MCF 10A (cell line): ENCODE data around the gene ZNF462. TPM values are rescaled to one million over a fixed set of nuclear protein-coding genes. Genes with fewer than 3 reads are reported as not detected.

Source experiments
- BruUV-seq: library from RNA; stranded (reverse); fragments of 400-500 nt; replicated peaks from 2 replicates; lab custom pipeline; 2021; lab: Mats Ljungman, UMichigan
- CTCF ChIA-PET: fragments of 300-600 bp; sonication (Branson Sonifier 250); formaldehyde crosslinking; extraction: SDS; loops from one replicate; lab custom pipeline; 2021; ENCODE audit warnings: antibody characterized with exemption, inconsistent platforms; lab: Yijun Ruan, JAX
- POLR2A ChIA-PET: fragments of 300-600, 350-650 bp; sonication (Branson Sonifier 250); formaldehyde crosslinking; extraction: SDS; loops from one replicate; lab custom pipeline; 2020; ENCODE audit warnings: antibody characterized with exemption, inconsistent platforms; lab: Yijun Ruan, JAX
- DNase-seq: peaks from one replicate; pipeline ENCODE4 v3.0.0-alpha.2; 2018; ENCODE audit not compliant: unreplicated experiment
- H3K27ac Mint-ChIP-seq: one replicate; pipeline ENCODE4 v1.8.0; 2022; ENCODE audit warnings: mild to moderate bottlenecking, low read depth, mixed read lengths; ENCODE audit not compliant: unreplicated experiment
- H3K27me3 Mint-ChIP-seq: one replicate; pipeline ENCODE4 v1.8.0; 2022; ENCODE audit warnings: mixed read lengths; ENCODE audit not compliant: insufficient read depth, unreplicated experiment
- H3K36me3 Mint-ChIP-seq: one replicate; pipeline ENCODE4 v1.8.0; 2022; ENCODE audit warnings: mild to moderate bottlenecking, moderate library complexity, mixed read lengths; ENCODE audit not compliant: insufficient read depth, unreplicated experiment
- H3K4me1 Mint-ChIP-seq: one replicate; pipeline ENCODE4 v1.8.0; 2022; ENCODE audit warnings: mixed read lengths; ENCODE audit not compliant: insufficient read depth, unreplicated experiment
- H3K4me3 Mint-ChIP-seq: one replicate; pipeline ENCODE4 v1.8.0; 2022; ENCODE audit warnings: mild to moderate bottlenecking, moderate library complexity, mixed read lengths; ENCODE audit not compliant: unreplicated experiment
- H3K9me3 Mint-ChIP-seq: one replicate; pipeline ENCODE4 v1.8.0; 2022; ENCODE audit warnings: mixed read lengths; ENCODE audit not compliant: unreplicated experiment
- CTCF ChIP-seq: fragments of 200-600 bp; IDR thresholded peaks from one replicate; pipeline ENCODE4 v1.8.0; 2022; ENCODE audit warnings: antibody characterized with exemption, mild to moderate bottlenecking; ENCODE audit not compliant: unreplicated experiment
- intact Hi-C: fragments of 100-400 bp; cut with micrococcal nuclease; formaldehyde crosslinking; loops from 2 replicates; pipeline ENCODE4 v1.14.1; 2022
- total RNA-seq: library from RNA; stranded (reverse); gene quantifications from 2 replicates; pipeline ENCODE4 v1.2.3, GENCODE V29; 2022

ZNF462 gene
- total RNA-seq, 1 experiment from 2014 or later, result 47.2 TPM

- no peaks in the 10 kb centered on the region for H3K4me1 Mint-ChIP-seq
- no peak for TF ChIP-seq CTCF
- no peak overlapping the region for H3K4me3 Mint-ChIP-seq
- no peaks in the 10 kb centered on the region for H3K27me3 Mint-ChIP-seq
- BruUV-seq, result no TSS peak
- ChIA-PET POLR2A (no interaction called here), CTCF (interaction anchor here (0.6 to 1.5 kb wide), 3 partner anchors 9 to 401 kb away, joined by 3 to 4 read pairs (median 4); no protein-coding TSS in a partner anchor)
- H3K36me3 Mint-ChIP-seq, result peaks cover 91% of the 10 kb centered on the region
- peak overlapping the region; percentile 57 for H3K27ac Mint-ChIP-seq
- H3K9me3 Mint-ChIP-seq, result no peaks in the 10 kb centered on the region
- intact Hi-C loops, result no loop called here
- DNase-seq, result no peak
Observed at GRCh38 chr9:106934442-106935238, 71.7 kb downstream of the ZNF462 start.

- BruUV-seq, result no TSS peak
- Mint-ChIP-seq H3K4me3 (no peak overlapping the region), H3K9me3 (no peaks in the 10 kb centered on the region), H3K36me3 (peaks cover 92% of the 10 kb centered on the region), H3K27me3 (no peaks in the 10 kb centered on the region), H3K27ac (no peak overlapping the region), H3K4me1 (no peaks in the 10 kb centered on the region)
- DNase-seq, result no peak
- intact Hi-C loops, result no loop called here
- POLR2A ChIA-PET, result interaction anchor here (1.2 kb wide), 1 partner anchor 72 kb away, joined by 3 read pairs; no protein-coding TSS in a partner anchor
- no peak for TF ChIP-seq CTCF
- CTCF ChIA-PET, result no interaction called here
Observed at GRCh38 chr9:106936680-106937079, 73.7 kb downstream of the ZNF462 start.

- intact Hi-C loops, result no loop called here
- ChIA-PET POLR2A (interaction anchor here (0.7 kb wide), 1 partner anchor 35 kb away, joined by 3 read pairs; no protein-coding TSS in a partner anchor), CTCF (interaction anchor here (0.6 kb wide), 2 partner anchors 25 to 52 kb away, joined by 3 to 4 read pairs; no protein-coding TSS in a partner anchor)
- TF ChIP-seq CTCF, result no peak
- DNase-seq, result no peak
- Mint-ChIP-seq H3K4me3 (no peak overlapping the region), H3K9me3 (no peaks in the 10 kb centered on the region), H3K4me1 (peaks cover 10% of the 10 kb centered on the region), H3K27me3 (no peaks in the 10 kb centered on the region), H3K36me3 (peaks cover 60% of the 10 kb centered on the region), H3K27ac (no peak overlapping the region)
- no TSS peak for BruUV-seq
Observed at GRCh38 chr9:106941916-106942315, 79.0 kb downstream of the ZNF462 start.

GRCh38 chr9:106945727-106946660 lies 83.0 kb downstream of the ZNF462 start:
- H3K9me3 Mint-ChIP-seq, result no peaks in the 10 kb centered on the region
- H3K4me3 Mint-ChIP-seq, result no peak overlapping the region
- H3K27ac Mint-ChIP-seq, result peak overlapping the region; percentile 5
- POLR2A ChIA-PET, result interaction anchor here (0.6 to 1.4 kb wide), 4 partner anchors 14 to 487 kb away, joined by 3 to 4 read pairs (median 3); no protein-coding TSS in a partner anchor
- CTCF ChIA-PET, result no interaction called here
- H3K4me1 Mint-ChIP-seq, result peaks cover 10% of the 10 kb centered on the region
- no TSS peak for BruUV-seq
- TF ChIP-seq CTCF, result no peak
- peak; percentile 73 for DNase-seq
- H3K36me3 Mint-ChIP-seq, result peaks cover 38% of the 10 kb centered on the region
- H3K27me3 Mint-ChIP-seq, result no peaks in the 10 kb centered on the region
- intact Hi-C loops, result loop anchor here (2.0 kb wide), 1 partner anchor 25 kb away; no protein-coding TSS in a partner anchor
